Keratinocyte (primary cell): ENCODE results near the gene KANSL1. TPM values are rescaled to one million over a fixed set of nuclear protein-coding genes. Genes with fewer than 3 reads are reported as not detected.

Experiments used
- DNase-seq: peaks from one replicate; pipeline ENCODE4 v3.0.0-alpha.2; 2011; ENCODE audit warnings: low read depth, missing footprints, low spot score
- FAIRE-seq: peaks from 2 replicates; lab custom pipeline; 2011; peaks lifted over from hg19 to GRCh38; lab: Jason Lieb, UNC
- H2AFZ ChIP-seq: 2 replicates; pipeline ENCODE4 v1.6.0; 2012; ENCODE audit warnings: low read length, control low read depth, inconsistent platforms; ENCODE audit not compliant: control insufficient read depth
- H3K27ac ChIP-seq: 2 replicates; pipeline ENCODE4 v1.5.1; 2011; ENCODE audit warnings: low read length; ENCODE audit not compliant: control insufficient read depth, insufficient read depth
- H3K27me3 ChIP-seq: 3 replicates; pipeline ENCODE4 v1.6.0; 2011; ENCODE audit warnings: low read length; ENCODE audit not compliant: control insufficient read depth, insufficient read depth; ENCODE audit errors: extremely low read depth
- H3K36me3 ChIP-seq, 2 experiments: 2 replicates in 1 of 2; 3 replicates in 1 of 2; pipeline ENCODE4 v1.5.1; 2011; ENCODE audit warnings: low read length in 2 of 2, mild to moderate bottlenecking in 1 of 2; ENCODE audit not compliant: control insufficient read depth in 2 of 2, insufficient read depth in 2 of 2; ENCODE audit errors: extremely low read depth in 1 of 2
- H3K4me1 ChIP-seq: 3 replicates; pipeline ENCODE4 v1.5.1; 2011; ENCODE audit warnings: low read length; ENCODE audit not compliant: control insufficient read depth, insufficient read depth; ENCODE audit errors: extremely low read depth
- H3K4me2 ChIP-seq: 3 replicates; pipeline ENCODE4 v1.6.0; 2011; ENCODE audit warnings: low read depth, low read length; ENCODE audit not compliant: control insufficient read depth, insufficient read depth; ENCODE audit errors: extremely low read depth
- H3K4me3 ChIP-seq, 3 experiments: fragments of 200-600 bp in 1 of 3; sonication (generic) in 1 of 3; 2 replicates in 2 of 3; 3 replicates in 1 of 3; pipeline ENCODE4 v1.5.1; 2011 to 2016; ENCODE audit warnings: low read length in 3 of 3, mild to moderate bottlenecking in 3 of 3, control low read depth in 2 of 3, inconsistent platforms in 1 of 3, low read depth in 1 of 3, mixed read lengths in 1 of 3, mixed run types in 1 of 3, moderate library complexity in 1 of 3; ENCODE audit not compliant: control insufficient read depth in 2 of 3, insufficient read depth in 2 of 3; ENCODE audit errors: extremely low read depth in 1 of 3
- H3K79me2 ChIP-seq: 2 replicates; pipeline ENCODE4 v1.6.0; 2012; ENCODE audit warnings: low read length; ENCODE audit not compliant: control insufficient read depth, insufficient read depth
- H3K9ac ChIP-seq: 3 replicates; pipeline ENCODE4 v1.6.0; 2011; ENCODE audit warnings: low read length; ENCODE audit not compliant: control insufficient read depth, insufficient read depth; ENCODE audit errors: extremely low read depth
- H3K9me1 ChIP-seq: 3 replicates; pipeline ENCODE4 v1.6.0; 2011; ENCODE audit warnings: low read length; ENCODE audit not compliant: control insufficient read depth, insufficient read depth; ENCODE audit errors: extremely low read depth
- H3K9me3 ChIP-seq: 2 replicates; pipeline ENCODE4 v1.5.1; 2012; ENCODE audit warnings: low read depth, low read length; ENCODE audit not compliant: control insufficient read depth
- H4K20me1 ChIP-seq: 3 replicates; pipeline ENCODE4 v1.6.0; 2011; ENCODE audit warnings: low read length; ENCODE audit not compliant: control insufficient read depth, insufficient read depth; ENCODE audit errors: extremely low read depth
- EZH2 ChIP-seq: IDR thresholded peaks from one replicate; pipeline ENCODE4 v1.6.1; 2012; ENCODE audit warnings: inconsistent platforms, mild to moderate bottlenecking, low read length, moderate library complexity
- dilution Hi-C: fragments of 300-500 bp; cut with MboI; formaldehyde crosslinking; loops from one replicate; pipeline ENCODE4 v1.7.0; 2020; ENCODE audit warnings: low sequenced_read_pairs; ENCODE audit not compliant: extremely low pct_ligation_motif_present
- polyA plus RNA-seq, 5 experiments: library from polyadenylated mRNA; depleted of rRNA in 3 of 5; stranded (reverse) in 3 of 5; stranded (forward) in 1 of 5; unstranded in 1 of 5; fragments of >200 nt; gene quantifications; 1 replicate in 1 of 5; 2 replicates in 3 of 5; 3 replicates in 1 of 5; pipeline versions ENCODE4 v1.2.1 to v1.2.3, GENCODE V29; 2011 to 2012; ENCODE audit warnings: missing spikeins in 2 of 5, low read depth in 1 of 5, low replicate concordance in 1 of 5
- TF ChIP-seq, protein P1 (sequence below), 3 experiments: IDR thresholded peaks in 1 of 3; conservative IDR thresholded peaks in 1 of 3; optimal IDR thresholded peaks in 1 of 3; 2 replicates in 2 of 3; 3 replicates in 1 of 3; pipeline versions ENCODE3 to v1.5.1; 2011; ENCODE audit warnings: low read length in 3 of 3, mild to moderate bottlenecking in 3 of 3, moderate library complexity in 2 of 3, control low read depth in 1 of 3, inconsistent platforms in 1 of 3; ENCODE audit not compliant: insufficient read depth in 2 of 3; ENCODE audit errors: extremely low read depth in 1 of 3

The KANSL1 gene
- polyA plus RNA-seq, 1 donor (not counting 4 experiments of a cell fraction or from before 2014, with no cell fraction given), result 17.6 TPM

DNA sequence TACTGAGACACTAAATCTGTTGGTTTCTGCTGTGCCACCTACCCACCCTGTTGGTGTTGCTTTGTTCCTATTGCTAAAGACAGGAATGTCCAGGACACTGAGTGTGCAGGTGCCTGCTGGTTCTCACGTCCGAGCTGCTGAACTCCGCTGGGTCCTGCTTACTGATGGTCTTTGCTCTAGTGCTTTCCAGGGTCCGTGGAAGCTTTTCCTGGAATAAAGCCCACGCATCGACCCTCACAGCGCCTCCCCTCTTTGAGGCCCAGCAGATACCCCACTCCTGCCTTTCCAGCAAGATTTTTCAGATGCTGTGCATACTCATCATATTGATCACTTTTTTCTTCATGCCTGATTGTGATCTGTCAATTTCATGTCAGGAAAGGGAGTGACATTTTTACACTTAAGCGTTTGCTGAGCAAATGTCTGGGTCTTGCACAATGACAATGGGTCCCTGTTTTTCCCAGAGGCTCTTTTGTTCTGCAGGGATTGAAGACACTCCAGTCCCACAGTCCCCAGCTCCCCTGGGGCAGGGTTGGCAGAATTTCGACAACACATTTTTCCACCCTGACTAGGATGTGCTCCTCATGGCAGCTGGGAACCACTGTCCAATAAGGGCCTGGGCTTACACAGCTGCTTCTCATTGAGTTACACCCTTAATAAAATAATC, 179.6 kb downstream of the KANSL1 start:
- Histone ChIP-seq H3K9me1 (no peaks in the 10 kb centered on the region), H3K4me2 (no peak overlapping the region), H3K4me1 (no peaks in the 10 kb centered on the region), H2AFZ (no peak overlapping the region), H3K79me2 (no peaks in the 10 kb centered on the region), H4K20me1 (no peaks in the 10 kb centered on the region), H3K9ac (no peak overlapping the region), H3K27me3 (peaks cover 3% of the 10 kb centered on the region), H3K27ac (no peak overlapping the region), H3K9me3 (no peaks in the 10 kb centered on the region), H3K4me3 (no peak overlapping the region), H3K36me3 (no peaks in the 10 kb centered on the region)
- FAIRE-seq, result no peak
- dilution Hi-C loops, result no loop called here
- DNase-seq, result no peak
- TF ChIP-seq, protein P1, sequence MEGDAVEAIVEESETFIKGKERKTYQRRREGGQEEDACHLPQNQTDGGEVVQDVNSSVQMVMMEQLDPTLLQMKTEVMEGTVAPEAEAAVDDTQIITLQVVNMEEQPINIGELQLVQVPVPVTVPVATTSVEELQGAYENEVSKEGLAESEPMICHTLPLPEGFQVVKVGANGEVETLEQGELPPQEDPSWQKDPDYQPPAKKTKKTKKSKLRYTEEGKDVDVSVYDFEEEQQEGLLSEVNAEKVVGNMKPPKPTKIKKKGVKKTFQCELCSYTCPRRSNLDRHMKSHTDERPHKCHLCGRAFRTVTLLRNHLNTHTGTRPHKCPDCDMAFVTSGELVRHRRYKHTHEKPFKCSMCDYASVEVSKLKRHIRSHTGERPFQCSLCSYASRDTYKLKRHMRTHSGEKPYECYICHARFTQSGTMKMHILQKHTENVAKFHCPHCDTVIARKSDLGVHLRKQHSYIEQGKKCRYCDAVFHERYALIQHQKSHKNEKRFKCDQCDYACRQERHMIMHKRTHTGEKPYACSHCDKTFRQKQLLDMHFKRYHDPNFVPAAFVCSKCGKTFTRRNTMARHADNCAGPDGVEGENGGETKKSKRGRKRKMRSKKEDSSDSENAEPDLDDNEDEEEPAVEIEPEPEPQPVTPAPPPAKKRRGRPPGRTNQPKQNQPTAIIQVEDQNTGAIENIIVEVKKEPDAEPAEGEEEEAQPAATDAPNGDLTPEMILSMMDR (optimal IDR thresholded peaks at IDR 0.05 in 1 of 3, IDR thresholded peaks at IDR 0.05 in 1 of 3, conservative IDR thresholded peaks at IDR 0.05 in 1 of 3; ENCODE audit: extremely low read depth in 1 of 3, insufficient read depth in 2 of 3, low read length in 3 of 3), result no peak
- TF ChIP-seq EZH2, result no peak

DNA sequence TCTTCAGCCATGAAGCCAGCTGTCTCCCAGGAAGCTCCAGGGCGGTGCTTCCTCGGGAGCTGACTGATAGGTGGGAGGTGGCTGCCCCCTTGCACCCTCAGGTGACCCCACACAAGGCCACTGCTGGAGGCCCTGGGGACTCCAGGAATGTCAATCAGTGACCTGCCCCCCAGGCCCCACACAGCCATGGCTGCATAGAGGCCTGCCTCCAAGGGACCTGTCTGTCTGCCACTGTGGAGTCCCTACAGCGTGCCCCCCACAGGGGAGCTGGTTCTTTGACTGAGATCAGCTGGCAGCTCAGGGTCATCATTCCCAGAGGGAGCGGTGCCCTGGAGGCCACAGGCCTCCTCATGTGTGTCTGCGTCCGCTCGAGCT, 180.1 kb downstream of the KANSL1 start:
- Histone ChIP-seq H3K36me3 (no peaks in the 10 kb centered on the region), H4K20me1 (no peaks in the 10 kb centered on the region), H3K27me3 (peaks cover 3% of the 10 kb centered on the region), H3K79me2 (no peaks in the 10 kb centered on the region), H3K4me1 (no peaks in the 10 kb centered on the region), H3K9me1 (no peaks in the 10 kb centered on the region), H2AFZ (no peak overlapping the region), H3K4me2 (no peak overlapping the region), H3K4me3 (no peak overlapping the region), H3K9ac (no peak overlapping the region), H3K27ac (no peak overlapping the region), H3K9me3 (no peaks in the 10 kb centered on the region)
- no peak for TF ChIP-seq EZH2
- TF ChIP-seq, protein P1 (optimal IDR thresholded peaks at IDR 0.05 in 1 of 3, IDR thresholded peaks at IDR 0.05 in 1 of 3, conservative IDR thresholded peaks at IDR 0.05 in 1 of 3; ENCODE audit: extremely low read depth in 1 of 3, insufficient read depth in 2 of 3, low read length in 3 of 3), result no peak
- dilution Hi-C loops, result no loop called here
- DNase-seq (no peak), FAIRE-seq (no peak)
